GM12878 (cell line): ENCODE results near the gene NEAT1. TPM values are rescaled to one million over a fixed set of nuclear protein-coding genes. Genes with fewer than 3 reads are reported as not detected.

ENCODE experiments used
- BCL11A ChIP-seq: IDR thresholded peaks from 2 replicates; pipeline ENCODE4 v1.6.1; 2011; ENCODE audit warnings: low read depth, low read length
- CHD2 ChIP-seq: IDR thresholded peaks from 2 replicates; pipeline ENCODE4 v1.6.1; 2011; ENCODE audit warnings: low read depth, low read length, improper control_type of control experiment, borderline replicate concordance
- FOXM1 ChIP-seq: IDR thresholded peaks from 2 replicates; pipeline ENCODE4 v1.6.1; 2012; ENCODE audit warnings: low read depth, mild to moderate bottlenecking, inconsistent platforms, low read length, moderate library complexity
- HCFC1 ChIP-seq: fragments of 150-350 bp; IDR thresholded peaks from 2 replicates; pipeline ENCODE4 v1.6.1; 2014; ENCODE audit warnings: low read length
- JUNB ChIP-seq: IDR thresholded peaks from 2 replicates; pipeline ENCODE4 v1.6.1; 2016; ENCODE audit warnings: antibody characterized with exemption, mild to moderate bottlenecking
- KAT2A ChIP-seq: conservative IDR thresholded peaks from 2 replicates; pipeline ENCODE4 v1.6.1; 2011; ENCODE audit warnings: low read depth, low read length; ENCODE audit not compliant: control insufficient read depth
- NR2C2 ChIP-seq: IDR thresholded peaks from 2 replicates; pipeline ENCODE4 v1.6.1; 2011; ENCODE audit warnings: borderline replicate concordance, low read depth; ENCODE audit not compliant: control insufficient read depth, insufficient read length
- PAX5 ChIP-seq: IDR thresholded peaks from 2 replicates; pipeline ENCODE4 v1.6.1; 2011; ENCODE audit warnings: low read depth, low read length, borderline replicate concordance
- POLR2AphosphoS2 ChIP-seq: IDR thresholded peaks from 2 replicates; pipeline ENCODE4 v1.6.1; 2011; ENCODE audit warnings: low read depth, mild to moderate bottlenecking, low read length, improper control_type of control experiment, moderate library complexity
- POU2F2 ChIP-seq: IDR thresholded peaks from 3 replicates; pipeline ENCODE4 v1.6.1; 2011; ENCODE audit warnings: low read depth, mild to moderate bottlenecking, low read length, borderline replicate concordance
- RBBP5 ChIP-seq: fragments of 200-600 bp; sonication (generic); conservative IDR thresholded peaks from 2 replicates; pipeline ENCODE4 v1.6.1; 2016
- SIX5 ChIP-seq: IDR thresholded peaks from 2 replicates; pipeline ENCODE4 v1.6.1; 2011; ENCODE audit warnings: mild to moderate bottlenecking, low read depth, low read length, moderate library complexity; ENCODE audit not compliant: severe bottlenecking
- ZBTB4 ChIP-seq: fragments of 450-650 bp; formaldehyde crosslinking; IDR thresholded peaks from 2 replicates; pipeline ENCODE4 v1.4.0; 2022; ENCODE audit warnings: mild to moderate bottlenecking, moderate library complexity
- ZBTB40 ChIP-seq: fragments of 450-650 bp; IDR thresholded peaks from 2 replicates; pipeline ENCODE4 v1.6.1; 2016; ENCODE audit warnings: mild to moderate bottlenecking, moderate library complexity, borderline replicate concordance
- ZNF207 ChIP-seq: fragments of 450-650 bp; IDR thresholded peaks from 2 replicates; pipeline ENCODE4 v1.6.1; 2014; ENCODE audit warnings: antibody characterized with exemption, mild to moderate bottlenecking, borderline replicate concordance
- ZNF24 ChIP-seq: fragments of 450-650 bp; IDR thresholded peaks from 2 replicates; pipeline ENCODE4 v1.6.1; 2017; ENCODE audit warnings: antibody characterized with exemption, mild to moderate bottlenecking
- ZNF274 ChIP-seq: IDR thresholded peaks from one replicate; pipeline ENCODE4 v1.8.0; 2011; ENCODE audit not compliant: insufficient read length, insufficient read depth
- ZNF592 ChIP-seq: fragments of 450-650 bp; IDR thresholded peaks from 2 replicates; pipeline ENCODE4 v1.6.1; 2017; ENCODE audit warnings: mild to moderate bottlenecking, moderate library complexity
- ZZZ3 ChIP-seq: IDR thresholded peaks from 2 replicates; pipeline ENCODE4 v1.6.1; 2011; ENCODE audit warnings: low read depth; ENCODE audit not compliant: control insufficient read depth, insufficient read length
- polyA plus RNA-seq, 11 experiments: library from polyadenylated mRNA; depleted of rRNA in 4 of 11; unstranded in 6 of 11; stranded (reverse) in 5 of 11; fragments of >200 nt; fragmentation: Nextera tagmentation in 4 of 11; fragmentation: Illumina TruSeq in 1 of 11; extraction: Ambion mirVana in 4 of 11; extraction: Trizol in 1 of 11; gene quantifications; 1 replicate in 1 of 11; 2 replicates in 10 of 11; pipeline versions ENCODE4 v1.2.1 to v1.2.3, GENCODE V29; 2011 to 2016; ENCODE audit warnings: inconsistent platforms in 2 of 11, missing spikeins in 2 of 11, low read depth in 1 of 11
- total RNA-seq, 4 experiments: library from RNA; depleted of rRNA in 3 of 4; stranded (reverse); fragments of >200 nt in 3 of 4; fragmentation: Illumina TruSeq in 1 of 4; extraction: Trizol in 1 of 4; gene quantifications; 2 replicates each; pipeline versions ENCODE4 v1.2.1 to v1.2.3, GENCODE V29; 2013 to 2021

Gene NEAT1
- total and polyA plus RNA-seq, 10 of the 15 experiments (the other 5 are each of a cell fraction or from before 2014, with no cell fraction given), result 13.6 to 328 (median 69.4) TPM

DNA sequence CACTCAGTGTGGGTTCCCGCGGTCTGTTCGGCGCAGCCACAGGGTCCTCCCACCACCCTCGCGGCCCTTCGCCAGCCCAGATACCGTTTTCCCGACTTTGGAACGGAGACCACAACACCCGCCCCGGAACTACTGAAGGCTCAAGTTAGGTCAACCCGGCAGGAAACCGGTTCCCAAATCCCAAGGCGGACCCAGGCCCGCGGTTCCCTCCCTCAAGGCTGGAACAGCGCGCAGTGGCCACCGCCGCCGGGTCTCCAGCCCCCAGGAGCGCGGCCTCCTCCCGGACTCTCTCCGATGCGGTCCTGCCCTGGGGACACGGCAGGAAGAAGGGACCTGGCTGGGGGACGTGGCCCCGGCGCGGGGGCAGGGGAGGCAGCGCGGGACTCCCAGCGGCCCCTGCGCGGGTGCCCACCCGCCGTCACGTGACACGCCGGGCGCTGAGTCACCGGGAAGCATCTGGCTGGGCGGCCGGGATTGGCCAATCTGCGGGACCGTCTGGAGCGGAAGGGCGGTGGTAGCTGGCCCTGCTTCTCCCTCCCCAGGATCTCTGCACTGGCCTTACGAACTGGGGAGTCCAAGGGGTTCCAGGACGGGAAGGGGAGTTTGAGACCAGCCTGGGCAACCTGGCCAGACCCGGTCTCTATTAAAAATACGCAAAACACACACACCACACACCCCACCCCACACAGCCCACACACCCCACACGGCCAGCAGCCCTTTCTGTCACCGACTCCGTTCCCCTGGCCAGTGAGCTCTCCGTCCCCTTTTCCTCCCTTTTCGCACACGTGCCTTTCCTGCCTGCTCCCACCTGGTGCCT, 54.8 kb downstream of the NEAT1 start (continued):
- TF ChIP-seq ZBTB40, result peak; percentile 74; the same call in 1 of the 2 replicates
- peak; percentile 40; the same call in 2 of the 3 replicates for TF ChIP-seq POU2F2
- TF ChIP-seq ZZZ3, result no peak
- no peak; the same call in 1 of the 2 replicates for TF ChIP-seq CHD2
- no peak for TF ChIP-seq PAX5
- TF ChIP-seq ZNF592, result no peak
- no peak for TF ChIP-seq BCL11A
- no peak for TF ChIP-seq ZNF274
- no peak for TF ChIP-seq KAT2A
- no peak for TF ChIP-seq RBBP5
- TF ChIP-seq POLR2AphosphoS2, result peak; percentile 92
- TF ChIP-seq HCFC1, result no peak; the same call in 1 of the 2 replicates
- no peak for TF ChIP-seq FOXM1
- no peak for TF ChIP-seq NR2C2
- TF ChIP-seq ZNF24, result no peak
- TF ChIP-seq JUNB, result no peak
- TF ChIP-seq SIX5, result no peak
- peak; percentile 87; the same call in 1 of the 2 replicates for TF ChIP-seq ZBTB4 (CRISPR knock-in tag)
- peak; percentile 43; the same call in 1 of the 2 replicates for TF ChIP-seq ZNF207
